BJ (cell line): Measurements from ENCODE around the gene NDP. TPM values are rescaled to one million over a fixed set of nuclear protein-coding genes. Genes with fewer than 3 reads are reported as not detected.

ENCODE experiments used
- CTCF ChIA-PET: fragments of 350-600 bp; formaldehyde crosslinking; extraction: SDS; loops from one replicate; lab custom pipeline; 2021; ENCODE audit warnings: antibody characterized with exemption, inconsistent platforms; lab: Yijun Ruan, JAX
- POLR2A ChIA-PET: fragments of 300-600 bp; sonication (Branson Sonifier 250); formaldehyde crosslinking; extraction: SDS; loops from one replicate; lab custom pipeline; 2021; ENCODE audit warnings: antibody characterized with exemption; lab: Charles Lee
- DNase-seq: peaks from one replicate; pipeline ENCODE4 v3.0.0-alpha.2; 2011; ENCODE audit warnings: low read depth
- H3K27me3 ChIP-seq: 2 replicates; pipeline ENCODE4 v1.6.0; 2011; ENCODE audit warnings: low read length; ENCODE audit not compliant: control insufficient read depth, insufficient read depth
- H3K36me3 ChIP-seq: 2 replicates; pipeline ENCODE4 v1.5.1; 2011; ENCODE audit warnings: low read length; ENCODE audit not compliant: control insufficient read depth, insufficient read depth
- H3K4me3 ChIP-seq: 2 replicates; pipeline ENCODE4 v1.5.1; 2011; ENCODE audit warnings: low read depth, mild to moderate bottlenecking, control low read depth, low read length
- polyA plus RNA-seq: library from polyadenylated mRNA; depleted of rRNA; stranded (reverse); fragments of >200 nt; gene quantifications from 2 replicates; pipeline ENCODE4 v1.2.3, GENCODE V29; 2011
- TF ChIP-seq, protein P1 (sequence below): IDR thresholded peaks from 2 replicates; pipeline ENCODE4 v1.5.1; 2011; ENCODE audit warnings: low read depth, mild to moderate bottlenecking, control low read depth, inconsistent platforms, low read length, moderate library complexity; ENCODE audit not compliant: insufficient read depth

NDP gene
- polyA plus RNA-seq, 1 experiment, result not detected

DNA sequence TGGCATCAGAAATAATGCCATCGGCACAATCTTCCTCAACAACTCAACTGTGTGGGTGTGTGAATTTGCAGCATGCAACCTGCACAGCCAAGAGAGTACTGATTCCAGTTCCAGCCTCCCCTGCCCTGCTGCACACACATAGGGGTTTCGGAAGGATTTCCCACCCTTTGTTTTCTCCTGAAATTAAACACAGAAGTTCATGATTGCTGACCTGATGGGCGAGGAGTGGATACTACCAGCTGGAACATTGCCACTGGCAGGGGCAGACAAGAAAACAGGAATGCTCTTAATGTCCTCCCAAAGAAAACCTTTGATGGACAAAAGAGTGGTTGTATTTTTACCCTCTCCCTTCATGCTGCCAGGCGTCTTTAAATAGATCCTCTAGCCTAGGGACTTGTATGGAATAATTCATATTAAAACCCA, 4.8 kb downstream of the NDP start:
- Histone ChIP-seq H3K4me3 (no peak overlapping the region), H3K27me3 (no peaks in the 10 kb centered on the region), H3K36me3 (no peaks in the 10 kb centered on the region)
- ChIA-PET POLR2A (no interaction called here), CTCF (interaction anchor here (0.8 kb wide), 1 partner anchor 10 kb away, joined by 3 read pairs; no protein-coding TSS in a partner anchor)
- TF ChIP-seq, protein P1, sequence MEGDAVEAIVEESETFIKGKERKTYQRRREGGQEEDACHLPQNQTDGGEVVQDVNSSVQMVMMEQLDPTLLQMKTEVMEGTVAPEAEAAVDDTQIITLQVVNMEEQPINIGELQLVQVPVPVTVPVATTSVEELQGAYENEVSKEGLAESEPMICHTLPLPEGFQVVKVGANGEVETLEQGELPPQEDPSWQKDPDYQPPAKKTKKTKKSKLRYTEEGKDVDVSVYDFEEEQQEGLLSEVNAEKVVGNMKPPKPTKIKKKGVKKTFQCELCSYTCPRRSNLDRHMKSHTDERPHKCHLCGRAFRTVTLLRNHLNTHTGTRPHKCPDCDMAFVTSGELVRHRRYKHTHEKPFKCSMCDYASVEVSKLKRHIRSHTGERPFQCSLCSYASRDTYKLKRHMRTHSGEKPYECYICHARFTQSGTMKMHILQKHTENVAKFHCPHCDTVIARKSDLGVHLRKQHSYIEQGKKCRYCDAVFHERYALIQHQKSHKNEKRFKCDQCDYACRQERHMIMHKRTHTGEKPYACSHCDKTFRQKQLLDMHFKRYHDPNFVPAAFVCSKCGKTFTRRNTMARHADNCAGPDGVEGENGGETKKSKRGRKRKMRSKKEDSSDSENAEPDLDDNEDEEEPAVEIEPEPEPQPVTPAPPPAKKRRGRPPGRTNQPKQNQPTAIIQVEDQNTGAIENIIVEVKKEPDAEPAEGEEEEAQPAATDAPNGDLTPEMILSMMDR, result no peak
- no peak for DNase-seq

DNA sequence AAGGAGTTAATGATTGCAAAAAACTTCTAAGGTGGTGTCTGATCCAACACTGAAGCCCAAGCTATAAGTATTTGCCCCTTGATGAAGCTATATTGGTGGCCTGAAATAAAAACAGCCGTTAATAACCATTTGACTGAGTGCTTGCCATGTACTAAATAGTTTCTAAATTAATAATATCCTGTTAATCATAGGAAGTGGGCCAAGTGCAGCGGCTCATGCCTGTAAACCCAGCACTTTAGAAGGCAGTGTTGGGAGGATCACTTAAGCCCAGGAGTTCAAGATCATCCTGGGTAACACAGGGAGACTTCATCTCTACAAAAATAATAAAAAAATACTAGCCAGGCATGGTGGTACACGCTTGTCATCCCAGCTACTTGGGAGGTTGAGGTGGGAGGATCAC, 8.3 kb downstream of the NDP start:
- no peak for DNase-seq
- TF ChIP-seq, protein P1, result no peak
- Histone ChIP-seq H3K4me3 (no peak overlapping the region), H3K27me3 (no peaks in the 10 kb centered on the region), H3K36me3 (no peaks in the 10 kb centered on the region)
- ChIA-PET CTCF (no interaction called here), POLR2A (no interaction called here)

DNA sequence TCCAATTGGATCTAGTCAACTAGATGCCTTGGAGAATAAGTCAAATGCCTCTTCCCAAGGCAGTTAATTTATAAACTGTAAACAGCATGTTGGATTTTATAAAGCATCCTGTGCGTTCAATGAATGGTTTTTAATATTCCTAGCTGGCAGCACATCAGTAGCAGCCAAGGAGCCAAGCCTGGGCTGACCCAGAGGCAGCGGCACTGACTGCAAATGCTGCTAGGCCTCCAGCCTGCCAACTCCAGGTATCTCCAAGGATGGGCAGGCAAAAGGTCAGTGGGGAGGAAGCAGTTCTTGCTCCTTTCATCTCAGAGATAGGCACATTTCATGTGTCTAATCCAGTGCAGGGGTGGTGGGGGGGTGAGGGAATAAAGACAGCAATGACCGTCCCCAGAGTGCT, 9.5 kb downstream of the NDP start:
- CTCF ChIA-PET, result no interaction called here
- TF ChIP-seq, protein P1, result no peak
- Histone ChIP-seq H3K36me3 (no peaks in the 10 kb centered on the region), H3K27me3 (no peaks in the 10 kb centered on the region), H3K4me3 (no peak overlapping the region)
- DNase-seq, result no peak
- POLR2A ChIA-PET, result no interaction called here

DNA sequence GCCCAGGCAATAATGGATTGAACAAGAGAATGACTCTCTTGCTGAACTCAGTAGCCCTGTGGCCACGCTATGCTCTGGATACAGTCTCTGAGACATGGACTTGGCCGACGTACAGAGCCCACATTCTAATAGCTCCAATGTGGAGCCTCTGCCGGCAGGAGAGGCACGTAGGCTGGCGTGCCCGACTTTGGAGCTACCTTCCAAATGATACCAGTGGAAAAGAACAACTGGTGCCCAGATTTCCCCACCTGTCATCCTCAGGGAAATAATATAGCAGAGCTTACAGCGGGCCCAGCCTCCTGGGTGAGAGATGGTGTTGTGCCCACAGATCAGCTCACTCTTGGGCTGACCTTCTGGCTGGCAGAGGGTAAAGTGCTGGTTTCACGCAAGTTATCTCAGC, 10.6 kb downstream of the NDP start:
- Histone ChIP-seq H3K4me3 (no peak overlapping the region), H3K36me3 (no peaks in the 10 kb centered on the region), H3K27me3 (no peaks in the 10 kb centered on the region)
- CTCF ChIA-PET, result interaction anchor here (1.5 kb wide), 1 partner anchor 63 kb away, joined by 3 read pairs; no protein-coding TSS in a partner anchor
- POLR2A ChIA-PET, result no interaction called here
- no peak for DNase-seq
- TF ChIP-seq, protein P1, result no peak

DNA sequence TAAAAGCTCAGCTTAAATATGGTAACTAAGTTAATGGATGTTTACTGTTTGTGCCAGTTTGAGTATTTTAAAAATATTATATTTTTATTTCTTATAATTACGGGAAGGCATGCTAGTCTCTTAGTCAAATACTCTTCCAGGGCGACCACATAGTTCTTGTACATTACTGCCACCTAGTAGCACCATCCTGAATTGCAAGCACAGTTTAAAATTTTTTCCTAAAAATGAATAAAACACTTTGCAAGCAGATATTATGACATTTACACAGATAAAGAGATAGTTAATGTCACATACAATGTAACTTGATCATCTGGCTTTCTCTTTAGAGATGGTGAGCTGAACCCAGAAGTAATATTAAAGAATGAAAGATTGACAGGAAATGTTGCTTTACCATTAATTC, 11.5 kb downstream of the NDP start:
- TF ChIP-seq, protein P1, result no peak
- ChIA-PET CTCF (interaction anchor here (0.7 to 1.5 kb wide), 3 partner anchors 8 to 282 kb away, joined by 3 read pairs; no protein-coding TSS in a partner anchor), POLR2A (no interaction called here)
- no peak for DNase-seq
- H3K27me3 ChIP-seq, result no peaks in the 10 kb centered on the region
- no peaks in the 10 kb centered on the region for H3K36me3 ChIP-seq
- H3K4me3 ChIP-seq, result no peak overlapping the region
